A673 (cell line): ENCODE data around the gene SCARB1.

Source experiments
- EZH2 ChIP-seq: fragments of 200-600 bp; sonication (generic); IDR thresholded peaks from 2 replicates; pipeline ENCODE4 v1.6.1; 2017; ENCODE audit warnings: borderline replicate concordance, low read depth, mild to moderate bottlenecking, mixed read lengths, antibody characterized with exemption, low read length; ENCODE audit not compliant: poor library complexity, severe bottlenecking
- TF ChIP-seq, protein P1 (sequence below): fragments of 300-800, 200-600 bp; sonication (generic); conservative IDR thresholded peaks from 2 replicates; pipeline ENCODE4 v1.5.1; 2017; ENCODE audit warnings: low read depth, mild to moderate bottlenecking, antibody characterized with exemption, low read length, moderate library complexity, mixed read lengths

DNA sequence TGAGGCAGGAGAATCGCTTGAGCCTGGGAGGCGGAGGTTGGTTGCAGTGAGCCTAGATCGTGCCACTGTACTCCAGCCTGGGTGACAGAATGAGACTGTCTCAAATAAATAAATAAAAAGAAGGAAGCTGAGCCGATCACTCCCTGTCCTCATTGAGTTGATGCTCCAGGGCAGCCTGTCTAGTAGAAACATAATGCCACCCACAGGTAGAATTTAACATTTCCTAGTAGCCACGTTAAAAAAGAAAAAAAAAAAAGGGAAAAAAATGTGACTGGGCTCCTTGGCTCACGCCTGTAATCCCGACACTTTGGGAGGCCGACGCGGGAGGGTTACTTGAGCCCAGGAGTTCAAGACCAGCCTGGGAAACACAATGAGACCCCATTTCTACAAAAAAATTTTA lies 135.7 kb downstream of the SCARB1 start:
- TF ChIP-seq, protein P1, sequence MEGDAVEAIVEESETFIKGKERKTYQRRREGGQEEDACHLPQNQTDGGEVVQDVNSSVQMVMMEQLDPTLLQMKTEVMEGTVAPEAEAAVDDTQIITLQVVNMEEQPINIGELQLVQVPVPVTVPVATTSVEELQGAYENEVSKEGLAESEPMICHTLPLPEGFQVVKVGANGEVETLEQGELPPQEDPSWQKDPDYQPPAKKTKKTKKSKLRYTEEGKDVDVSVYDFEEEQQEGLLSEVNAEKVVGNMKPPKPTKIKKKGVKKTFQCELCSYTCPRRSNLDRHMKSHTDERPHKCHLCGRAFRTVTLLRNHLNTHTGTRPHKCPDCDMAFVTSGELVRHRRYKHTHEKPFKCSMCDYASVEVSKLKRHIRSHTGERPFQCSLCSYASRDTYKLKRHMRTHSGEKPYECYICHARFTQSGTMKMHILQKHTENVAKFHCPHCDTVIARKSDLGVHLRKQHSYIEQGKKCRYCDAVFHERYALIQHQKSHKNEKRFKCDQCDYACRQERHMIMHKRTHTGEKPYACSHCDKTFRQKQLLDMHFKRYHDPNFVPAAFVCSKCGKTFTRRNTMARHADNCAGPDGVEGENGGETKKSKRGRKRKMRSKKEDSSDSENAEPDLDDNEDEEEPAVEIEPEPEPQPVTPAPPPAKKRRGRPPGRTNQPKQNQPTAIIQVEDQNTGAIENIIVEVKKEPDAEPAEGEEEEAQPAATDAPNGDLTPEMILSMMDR: 0 out of 2 replicates have a peak, but pooled peaks have one; percentile 15
- no peak for TF ChIP-seq EZH2
